Activated CD4-positive, alpha-beta T cell treated with anti-CD3 and anti-CD28 coated beads for 4 hours (primary cell): ENCODE results near the gene PATZ1.

ENCODE experiments used
- DNase-seq, 2 donors: peaks; one replicate each; pipeline ENCODE4 v3.0.0-alpha.2; 2020

Gene PATZ1

DNA sequence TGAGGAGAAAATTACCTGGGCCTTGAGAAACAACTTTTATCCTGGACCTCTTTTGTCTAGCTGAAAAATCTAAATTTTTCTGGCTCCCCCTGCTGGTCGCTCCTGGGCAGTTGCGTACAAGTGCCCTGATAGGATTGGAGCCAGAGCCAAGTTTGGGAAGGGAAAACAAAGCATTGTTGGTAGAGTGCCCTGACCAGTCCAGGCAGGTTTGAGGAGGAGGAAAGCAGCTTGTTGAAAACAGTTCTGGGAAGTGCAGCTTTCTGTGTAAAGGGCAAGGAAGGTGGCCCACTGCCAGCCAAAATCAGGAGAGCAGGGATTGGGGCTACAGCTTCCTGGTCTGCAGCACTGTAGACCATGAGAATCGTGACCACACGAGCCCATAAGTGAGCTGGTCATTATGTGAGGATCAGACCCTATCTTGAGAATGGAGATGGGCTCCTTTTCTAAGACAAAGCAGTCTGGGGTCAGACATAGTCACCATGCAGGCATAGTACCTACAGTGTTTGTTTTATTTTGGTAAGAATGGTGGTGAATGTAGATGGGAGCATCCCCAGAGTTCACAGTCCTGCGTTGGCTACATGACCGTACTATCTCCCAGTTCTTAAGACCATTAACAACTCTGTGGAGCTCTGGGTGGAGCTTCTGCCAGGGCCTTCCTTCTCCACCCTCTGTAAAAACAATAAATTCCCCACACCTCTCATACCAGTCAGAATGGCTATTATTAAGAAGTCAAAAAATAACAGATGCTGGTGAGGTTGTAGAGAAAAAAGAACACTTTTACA is 32.6 kb downstream of the PATZ1 start:
- DNase-seq: peak; percentile 60 to 72

DNA sequence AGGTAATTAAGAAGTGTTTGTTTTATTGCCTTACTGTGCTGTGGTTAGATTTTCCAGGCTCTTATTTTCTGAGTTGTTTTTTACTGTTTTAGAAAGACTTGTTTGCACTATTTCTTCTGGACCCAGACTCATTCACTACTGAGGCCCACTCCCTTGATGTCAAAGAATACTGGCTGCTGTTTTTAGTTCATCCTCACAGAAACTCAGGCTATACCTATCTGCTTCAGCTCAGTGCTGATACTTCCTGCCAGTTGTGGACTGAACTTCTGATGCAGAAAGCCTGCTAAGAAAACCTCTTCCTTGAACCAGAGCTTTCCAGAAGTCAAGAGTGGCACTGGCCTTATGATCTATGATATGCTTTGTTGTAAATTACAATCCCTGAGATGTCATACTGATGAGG is 38.0 kb downstream of the PATZ1 start:
- DNase-seq: no peak

- DNase-seq: no peak
Measured at GRCh38 chr22:31305194-31305593, 41.0 kb downstream of the PATZ1 start.

GRCh38 chr22:31302537-31302936 is 43.6 kb downstream of the PATZ1 start:
- DNase-seq: no peak

GRCh38 chr22:31302006-31302405 is 44.1 kb downstream of the PATZ1 start:
- no peak for DNase-seq

- DNase-seq: no peak
Measured at GRCh38 chr22:31300896-31301295, 45.2 kb downstream of the PATZ1 start.

DNA sequence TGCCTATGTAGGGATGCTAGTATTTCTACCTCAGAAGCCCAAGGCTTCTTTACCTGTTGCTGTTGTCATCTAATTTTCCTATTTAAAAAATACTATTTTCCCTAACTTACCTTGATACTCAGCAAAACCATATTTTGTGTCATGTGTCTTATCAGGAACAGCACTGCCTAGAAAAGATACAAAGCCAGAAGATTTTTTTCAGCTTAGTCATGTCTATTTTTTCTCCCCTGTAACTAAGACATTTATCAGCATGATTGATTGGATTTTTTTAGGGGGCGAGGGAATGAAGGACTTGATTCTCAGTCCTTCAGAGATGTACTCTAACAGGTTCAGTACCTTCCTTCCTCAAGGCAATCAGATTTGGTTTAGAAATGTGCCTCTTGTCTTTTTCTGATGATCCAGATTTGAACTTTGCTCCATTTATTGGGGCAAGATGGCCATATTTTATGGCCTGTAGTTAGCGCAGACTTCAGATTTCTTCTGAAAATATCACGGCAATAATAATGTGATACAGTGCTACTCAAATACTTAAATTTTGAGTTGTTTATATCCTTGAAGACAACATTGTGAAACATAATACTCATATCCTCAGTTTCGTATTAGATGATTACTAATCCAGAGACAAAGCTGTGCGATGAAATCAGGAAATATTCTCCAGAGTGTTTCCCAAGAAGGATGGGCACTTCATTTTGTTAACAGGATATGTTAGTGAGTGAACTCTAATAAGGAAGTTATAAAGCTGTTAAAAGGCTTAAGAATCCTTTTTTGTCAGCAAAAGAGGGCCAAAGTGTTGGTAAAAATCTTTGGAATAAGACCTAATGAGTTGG is 50.1 kb downstream of the PATZ1 start:
- DNase-seq: no peak

- no peak for DNase-seq
Measured at GRCh38 chr22:31295360-31295759, 50.8 kb downstream of the PATZ1 start.

DNA sequence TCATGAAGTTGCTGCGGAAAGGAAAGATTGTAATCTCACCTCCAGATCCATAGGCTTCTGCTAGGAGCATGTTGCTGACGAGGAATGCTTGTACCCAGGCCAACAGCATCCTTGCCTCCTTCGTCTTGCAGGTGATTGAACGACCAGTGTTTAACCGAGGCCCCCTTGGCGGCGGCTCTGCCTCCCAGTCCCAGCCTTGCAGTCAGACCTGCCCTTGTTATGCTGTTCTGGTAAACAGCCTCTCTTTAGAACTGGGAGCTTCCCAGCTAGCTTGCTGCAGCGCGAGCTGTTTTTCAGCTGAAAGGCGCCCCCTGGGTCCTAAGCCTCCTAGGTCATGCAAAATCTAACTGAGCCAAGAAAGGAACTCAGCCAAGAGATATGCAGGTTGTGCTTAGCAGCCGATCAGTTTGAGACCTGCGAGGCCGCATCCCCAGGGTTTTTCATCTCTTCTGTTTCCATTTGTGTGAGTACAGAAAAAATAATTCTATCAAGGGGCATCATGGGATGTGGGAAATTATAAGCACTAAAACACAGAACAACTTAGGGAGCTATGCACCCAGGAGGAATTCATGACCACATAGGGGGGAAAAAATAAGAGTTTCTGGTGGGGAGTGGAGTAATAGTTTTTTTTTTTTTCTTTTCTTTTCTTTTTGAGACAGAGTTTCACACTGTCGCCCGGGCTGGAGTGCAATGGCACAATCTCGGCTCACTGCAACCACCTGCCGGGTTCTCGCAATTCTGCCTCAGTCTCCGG is 53.7 kb downstream of the PATZ1 start, which contains the start of gene PIK3IP1:
PIK3IP1 (minus strand) TSS at position 253 of the 754 bp plus-strand sequence; CDS start at position 109, 144 bp downstream.
- peak; percentile 84 to 86 for DNase-seq

DNA sequence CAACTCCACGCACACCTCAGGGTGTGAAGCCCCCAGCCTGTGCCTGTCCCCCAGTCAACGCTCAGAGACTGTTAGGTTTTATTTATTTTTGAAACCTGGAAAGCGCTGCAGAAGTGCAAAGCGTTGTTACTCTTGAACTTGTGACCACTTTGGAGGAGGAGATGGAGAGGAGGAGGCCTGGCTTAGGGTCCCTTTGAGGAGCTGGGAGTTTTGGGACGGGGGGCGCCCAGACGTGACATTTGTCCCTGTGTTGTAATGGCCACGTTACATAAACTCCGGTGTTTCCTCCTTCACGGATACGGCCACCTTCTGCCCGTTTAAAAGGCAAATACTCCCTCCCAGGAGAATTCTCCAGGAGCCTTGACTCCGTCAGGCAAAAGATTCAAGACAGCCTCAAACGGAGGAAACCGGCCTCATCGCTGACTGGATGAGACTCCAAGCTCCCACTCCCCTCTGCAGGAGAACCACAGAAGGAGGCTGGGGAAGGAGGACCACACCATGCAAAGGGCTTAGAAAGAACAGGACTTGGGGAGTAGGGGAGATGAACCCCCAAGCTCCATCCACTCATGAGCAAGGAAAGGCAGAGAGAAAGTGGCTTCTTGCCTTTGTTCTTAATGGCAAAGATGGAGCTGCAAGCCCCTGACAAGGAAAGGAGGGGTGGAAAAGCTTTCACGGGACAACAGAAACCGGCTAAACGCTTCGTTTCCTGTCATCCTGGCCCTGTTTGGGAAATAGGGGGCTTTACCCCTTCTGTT is 54.5 kb downstream of the PATZ1 start:
- DNase-seq: no peak

- peak; percentile 90 to 95 for DNase-seq
Measured at GRCh38 chr22:31290494-31291471, 55.4 kb downstream of the PATZ1 start.

DNA sequence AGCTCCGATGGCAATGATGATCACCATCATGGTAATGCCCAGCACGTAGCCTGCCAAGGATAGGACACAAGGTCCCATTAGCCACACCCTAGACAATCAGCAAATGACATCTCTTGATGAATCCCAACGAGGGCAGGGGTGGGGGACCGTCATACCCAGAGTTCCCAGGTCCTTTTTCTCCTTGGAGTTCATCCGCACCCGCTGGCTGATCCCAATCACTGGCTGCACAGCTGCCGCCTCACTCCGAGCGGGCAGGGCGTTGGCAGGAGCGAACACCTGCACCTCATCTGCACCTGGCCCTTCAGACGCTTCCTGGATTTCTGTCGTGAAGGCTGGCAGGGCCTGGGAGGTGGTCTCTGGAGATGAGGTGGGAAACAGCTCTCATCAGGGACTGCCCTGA is 56.8 kb downstream of the PATZ1 start:
- no peak for DNase-seq

DNA sequence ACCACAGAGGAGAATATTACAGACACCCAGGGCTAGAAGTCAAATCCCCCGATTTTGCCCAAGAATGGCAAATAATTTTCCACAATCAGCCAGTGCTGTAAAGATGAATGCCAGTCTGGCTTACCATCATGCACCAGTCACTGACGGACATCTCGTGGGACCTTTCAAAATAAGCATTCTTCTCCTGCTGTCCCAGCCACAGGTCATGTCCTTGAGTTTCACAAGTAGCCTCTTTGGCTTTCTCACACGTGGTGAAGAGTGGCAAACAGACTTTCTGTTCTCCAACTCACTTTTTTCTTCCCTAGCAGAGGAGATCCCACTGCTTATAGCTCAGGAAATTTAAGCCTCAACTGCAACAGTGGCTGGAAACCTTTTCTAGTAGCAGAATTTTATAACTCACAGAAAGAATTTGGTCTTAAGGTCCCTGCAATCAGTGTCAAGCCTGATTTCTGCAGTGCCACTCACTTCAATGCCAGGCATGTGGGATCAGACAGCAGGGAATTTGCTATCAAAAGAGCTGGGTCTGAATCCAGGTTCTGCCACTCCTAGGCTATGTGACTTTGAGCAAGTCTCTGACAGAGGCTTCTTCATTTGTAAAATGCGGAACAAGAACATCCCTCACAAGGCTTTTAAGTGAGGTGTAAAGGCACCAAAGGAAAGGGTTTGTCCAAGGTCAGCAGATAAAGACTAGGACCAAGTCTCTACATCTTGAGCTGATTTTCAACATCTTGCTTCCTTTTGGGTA is 57.5 kb downstream of the PATZ1 start:
- no peak for DNase-seq

DNA sequence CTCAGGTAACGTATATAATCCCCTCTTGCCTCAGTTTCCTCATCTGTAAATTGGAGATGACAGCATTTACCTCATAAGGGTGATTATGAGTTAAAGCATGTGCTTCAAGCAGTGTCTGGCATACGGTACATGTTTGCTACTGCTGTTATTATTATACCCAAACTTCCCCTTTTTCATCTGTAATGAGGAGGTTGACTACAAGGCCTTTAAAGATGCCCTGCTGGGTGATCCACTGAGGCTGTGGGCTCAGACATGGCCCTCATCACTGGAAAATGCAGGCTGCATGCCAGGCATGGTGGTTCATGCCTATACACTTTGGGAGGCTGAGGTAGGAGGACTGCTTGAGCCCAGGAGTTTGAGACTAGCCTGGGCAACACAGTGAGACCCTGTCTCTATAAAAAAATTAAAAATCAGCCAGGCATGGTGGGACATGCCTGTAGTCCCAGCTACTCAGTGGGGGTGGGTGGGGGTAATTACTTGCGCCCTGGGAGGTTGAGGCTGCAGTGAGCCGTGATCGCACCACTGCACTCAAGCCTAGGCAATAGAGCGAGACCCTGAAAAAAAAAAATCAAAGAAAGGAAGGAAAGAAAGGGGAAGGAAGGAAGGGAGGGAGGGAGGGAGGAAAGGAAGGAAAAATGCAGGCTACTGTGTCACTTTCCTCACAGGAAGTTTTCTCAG is 58.2 kb downstream of the PATZ1 start:
- no peak for DNase-seq

GRCh38 chr22:31286360-31287255 is 59.5 kb downstream of the PATZ1 start:
- DNase-seq: peak; percentile 67 to 70

DNA sequence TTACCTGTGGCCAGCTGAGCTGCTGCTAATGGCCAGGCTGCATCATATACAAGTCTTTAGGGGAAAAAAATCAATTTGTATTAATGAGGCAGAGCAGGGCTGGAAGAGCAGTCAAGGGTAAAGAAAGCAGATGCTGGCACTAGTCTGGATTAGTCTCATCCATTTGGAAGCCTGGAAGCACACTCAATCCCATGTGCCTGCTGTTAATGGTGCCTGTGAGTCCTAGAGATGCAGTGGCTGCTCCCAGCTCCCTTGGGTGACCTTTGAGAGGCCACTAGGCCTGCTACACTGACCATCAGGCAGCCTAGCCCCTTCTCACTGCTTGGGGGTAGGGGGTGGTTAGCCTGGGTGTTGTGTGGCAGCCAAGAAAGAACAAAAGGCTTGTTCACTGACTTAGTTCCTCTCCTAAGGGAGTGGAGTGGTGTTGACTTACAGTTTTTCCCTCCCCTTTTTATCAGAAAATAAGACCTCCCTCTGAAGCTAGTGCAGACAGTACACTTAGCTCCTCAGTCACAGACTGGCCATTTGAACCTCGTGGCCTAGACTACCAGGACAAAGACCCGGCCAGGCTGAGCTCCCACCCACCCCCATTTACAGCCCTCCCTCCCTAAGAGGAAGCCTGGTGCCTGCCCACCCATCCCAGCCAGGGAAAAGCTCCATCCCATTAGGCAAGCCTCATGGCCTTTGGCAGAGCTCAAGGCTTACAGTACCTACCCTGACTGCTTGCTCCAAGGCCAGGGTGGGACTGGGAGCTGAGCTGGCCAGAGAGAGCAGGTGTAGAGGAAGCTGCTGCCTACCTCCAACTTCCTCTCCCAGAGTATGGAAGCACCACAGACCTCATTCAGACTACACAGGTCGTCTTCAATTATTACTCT is 61.6 kb downstream of the PATZ1 start:
- no peak for DNase-seq

GRCh38 chr22:31282748-31283468 is 63.2 kb downstream of the PATZ1 start:
- no peak for DNase-seq
